Smooth muscle cell (in vitro differentiated cells): ENCODE results near the gene ME3. TPM values are rescaled to one million over a fixed set of nuclear protein-coding genes. Genes with fewer than 3 reads are reported as not detected.

Source experiments
- DNase-seq: peaks from one replicate; lab custom pipeline; 2025; ENCODE audit not compliant: unreplicated experiment; lab: John Stamatoyannopoulos, UW
- H2AFZ ChIP-seq: fragments of 200-600 bp; sonication (generic); 2 replicates; pipeline ENCODE4 v1.6.0; 2016; ENCODE audit warnings: antibody characterized with exemption, low read depth, mild to moderate bottlenecking
- H3F3A ChIP-seq: fragments of 200-600 bp; sonication (generic); 2 replicates; pipeline ENCODE4 v1.6.0; 2017; ENCODE audit warnings: antibody characterized with exemption, low read depth
- H3K27ac ChIP-seq: fragments of 200-600 bp; sonication (generic); 2 replicates; pipeline ENCODE4 v1.5.1; 2016; ENCODE audit warnings: low read depth, mild to moderate bottlenecking
- H3K27me3 ChIP-seq: fragments of 200-600 bp; sonication (generic); 2 replicates; pipeline ENCODE4 v1.6.1; 2016; ENCODE audit warnings: low read depth, mild to moderate bottlenecking
- H3K36me3 ChIP-seq: fragments of 200-600 bp; sonication (generic); 2 replicates; pipeline ENCODE4 v1.5.1; 2016; ENCODE audit warnings: low read depth
- H3K4me1 ChIP-seq: fragments of 200-600 bp; sonication (generic); 2 replicates; pipeline ENCODE4 v1.5.1; 2016; ENCODE audit warnings: low read depth
- H3K4me2 ChIP-seq: fragments of 200-600 bp; sonication (generic); 2 replicates; pipeline ENCODE4 v1.6.0; 2016; ENCODE audit warnings: mild to moderate bottlenecking
- H3K4me3 ChIP-seq: fragments of 200-600 bp; sonication (generic); 2 replicates; pipeline ENCODE4 v1.5.1; 2016; ENCODE audit warnings: mild to moderate bottlenecking
- H3K79me2 ChIP-seq: fragments of 200-600 bp; sonication (generic); 2 replicates; pipeline ENCODE4 v1.6.0; 2016; ENCODE audit warnings: low read depth, mild to moderate bottlenecking
- H3K9ac ChIP-seq: fragments of 200-600 bp; sonication (generic); 2 replicates; pipeline ENCODE4 v1.6.0; 2016; ENCODE audit warnings: low read depth
- H3K9me3 ChIP-seq: fragments of 200-600 bp; sonication (generic); replicated peaks from 2 replicates; pipeline ENCODE4 v1.5.1; 2016; ENCODE audit warnings: low read depth
- H4K20me1 ChIP-seq: fragments of 200-600 bp; sonication (generic); 2 replicates; pipeline ENCODE4 v1.6.0; 2016; ENCODE audit warnings: low read depth
- WGBS: methylation state at CpG from one replicate; pipeline ENCODE4 v1.1.7; 2016; ENCODE audit warnings: low lambda C conversion rate; 5-methylcytosine and 5-hydroxymethylcytosine counted together
- polyA plus RNA-seq: library from polyadenylated mRNA; unstranded; fragments of >200 nt; fragmentation: Nextera tagmentation; extraction: Ambion mirVana; gene quantifications from 2 replicates; pipeline ENCODE4 v1.2.1, GENCODE V29; 2016
- total RNA-seq: library from RNA; depleted of rRNA; stranded (reverse); fragments of >200 nt; gene quantifications from 2 replicates; pipeline ENCODE4 v1.2.3, GENCODE V29; 2014
- TF ChIP-seq, protein P1 (sequence below): fragments of 200-600 bp; sonication (generic); IDR thresholded peaks from 2 replicates; pipeline ENCODE4 v1.5.1; 2017; ENCODE audit warnings: borderline replicate concordance, mild to moderate bottlenecking, antibody characterized with exemption; ENCODE audit not compliant: insufficient read depth, poor library complexity, severe bottlenecking

The ME3 gene
- total and polyA plus RNA-seq, 2 experiments from 2014 or later = 4.2 to 8.4 TPM

DNA sequence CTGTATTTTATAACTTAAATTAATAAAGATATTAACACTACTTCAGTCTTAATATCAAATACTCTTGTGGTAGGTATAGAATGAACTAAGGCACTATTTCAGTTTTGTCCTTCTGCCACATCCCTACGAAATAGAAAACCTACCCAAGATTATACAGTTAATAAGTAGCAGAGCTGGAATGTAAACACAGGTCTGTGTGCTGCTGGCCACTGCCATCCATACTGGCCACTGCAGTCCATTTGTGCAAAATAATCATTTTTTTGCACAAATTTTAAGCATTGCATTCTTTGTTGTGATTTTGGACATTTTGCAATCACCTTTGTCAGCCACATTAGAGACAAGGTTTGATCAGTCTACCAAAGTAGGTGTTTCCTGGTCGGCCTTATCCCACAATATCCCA lies 91.9 kb downstream of the ME3 start:
- WGBS = 78% methylated on average over 2 of the region's 2 CpGs
- H3K4me1 ChIP-seq = peaks cover 33% of the 10 kb centered on the region
- no peaks in the 10 kb centered on the region for H3F3A ChIP-seq
- no peaks in the 10 kb centered on the region for H3K9me3 ChIP-seq
- H3K9ac ChIP-seq = no peak overlapping the region
- H3K27ac ChIP-seq = no peak overlapping the region
- H2AFZ ChIP-seq = no peak overlapping the region
- H4K20me1 ChIP-seq = no peaks in the 10 kb centered on the region
- H3K4me2 ChIP-seq = no peak overlapping the region
- no peaks in the 10 kb centered on the region for H3K79me2 ChIP-seq
- no peaks in the 10 kb centered on the region for H3K36me3 ChIP-seq
- no peaks in the 10 kb centered on the region for H3K27me3 ChIP-seq
- H3K4me3 ChIP-seq = no peak overlapping the region
- TF ChIP-seq, protein P1, sequence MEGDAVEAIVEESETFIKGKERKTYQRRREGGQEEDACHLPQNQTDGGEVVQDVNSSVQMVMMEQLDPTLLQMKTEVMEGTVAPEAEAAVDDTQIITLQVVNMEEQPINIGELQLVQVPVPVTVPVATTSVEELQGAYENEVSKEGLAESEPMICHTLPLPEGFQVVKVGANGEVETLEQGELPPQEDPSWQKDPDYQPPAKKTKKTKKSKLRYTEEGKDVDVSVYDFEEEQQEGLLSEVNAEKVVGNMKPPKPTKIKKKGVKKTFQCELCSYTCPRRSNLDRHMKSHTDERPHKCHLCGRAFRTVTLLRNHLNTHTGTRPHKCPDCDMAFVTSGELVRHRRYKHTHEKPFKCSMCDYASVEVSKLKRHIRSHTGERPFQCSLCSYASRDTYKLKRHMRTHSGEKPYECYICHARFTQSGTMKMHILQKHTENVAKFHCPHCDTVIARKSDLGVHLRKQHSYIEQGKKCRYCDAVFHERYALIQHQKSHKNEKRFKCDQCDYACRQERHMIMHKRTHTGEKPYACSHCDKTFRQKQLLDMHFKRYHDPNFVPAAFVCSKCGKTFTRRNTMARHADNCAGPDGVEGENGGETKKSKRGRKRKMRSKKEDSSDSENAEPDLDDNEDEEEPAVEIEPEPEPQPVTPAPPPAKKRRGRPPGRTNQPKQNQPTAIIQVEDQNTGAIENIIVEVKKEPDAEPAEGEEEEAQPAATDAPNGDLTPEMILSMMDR = no peak
- DNase-seq = no peak

DNA sequence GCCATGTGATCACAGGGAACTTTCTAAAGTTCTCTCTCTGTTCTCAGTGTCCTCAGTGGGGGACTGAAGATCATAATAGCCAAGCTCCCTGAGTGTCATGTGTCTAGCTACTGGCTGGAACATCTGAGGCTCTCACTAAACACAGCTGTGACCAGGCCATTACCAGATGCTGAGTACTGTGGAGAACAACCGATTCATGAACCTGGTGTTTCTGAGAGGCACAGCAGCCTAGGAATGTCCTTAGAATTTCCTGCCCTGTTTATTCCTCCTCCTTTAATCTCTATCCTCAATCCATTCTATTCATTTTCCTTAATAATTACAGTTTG lies 93.0 kb downstream of the ME3 start:
- no peaks in the 10 kb centered on the region for H3K27me3 ChIP-seq
- peaks cover 33% of the 10 kb centered on the region for H3K4me1 ChIP-seq
- no peak overlapping the region for H3K27ac ChIP-seq
- no peak overlapping the region for H3K4me3 ChIP-seq
- no peak for DNase-seq
- no peaks in the 10 kb centered on the region for H3K36me3 ChIP-seq
- H3F3A ChIP-seq = no peaks in the 10 kb centered on the region
- WGBS = 96% methylated on average over 1 of the region's 1 CpG
- H3K79me2 ChIP-seq = no peaks in the 10 kb centered on the region
- H4K20me1 ChIP-seq = no peaks in the 10 kb centered on the region
- H3K9ac ChIP-seq = no peak overlapping the region
- H2AFZ ChIP-seq = no peak overlapping the region
- H3K4me2 ChIP-seq = no peak overlapping the region
- TF ChIP-seq, protein P1 = no peak
- no peaks in the 10 kb centered on the region for H3K9me3 ChIP-seq

DNA sequence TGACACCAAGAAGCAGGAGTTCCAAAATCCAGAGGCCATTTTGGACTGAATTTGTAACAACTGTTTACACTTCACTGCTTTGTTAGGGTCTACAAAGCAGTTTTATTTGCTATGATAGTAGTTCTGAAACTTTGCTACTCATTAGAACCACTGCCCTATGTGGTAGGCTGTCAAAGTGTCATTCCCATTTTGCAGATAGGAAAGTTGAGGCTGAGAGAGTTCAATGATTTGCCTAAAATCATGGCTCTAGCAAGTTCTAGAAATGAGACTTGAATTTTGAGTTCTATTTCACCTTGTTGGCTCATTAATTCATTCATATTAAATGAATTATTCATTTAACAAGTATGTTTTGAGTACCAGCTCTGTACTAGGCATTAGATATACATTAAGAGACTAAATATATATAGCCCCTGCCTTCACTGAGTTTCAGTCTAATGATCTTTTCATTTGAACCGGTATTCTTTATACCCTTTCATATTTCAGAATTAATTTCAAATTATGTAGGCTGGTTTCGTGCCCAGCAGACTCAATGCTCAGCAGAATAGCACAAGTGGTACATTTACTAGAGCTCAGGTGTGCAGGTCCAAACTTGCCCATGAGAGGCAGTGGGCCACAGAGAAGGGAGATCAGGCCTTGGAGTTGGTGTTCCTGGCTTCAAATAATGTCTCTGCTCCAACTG lies 93.5 kb downstream of the ME3 start:
- Histone ChIP-seq H3K79me2 (no peaks in the 10 kb centered on the region), H3F3A (no peaks in the 10 kb centered on the region), H3K27me3 (no peaks in the 10 kb centered on the region), H4K20me1 (no peaks in the 10 kb centered on the region), H2AFZ (no peak overlapping the region), H3K36me3 (no peaks in the 10 kb centered on the region), H3K4me3 (no peak overlapping the region), H3K27ac (no peak overlapping the region), H3K9me3 (no peaks in the 10 kb centered on the region), H3K4me2 (no peak overlapping the region), H3K4me1 (peaks cover 33% of the 10 kb centered on the region), H3K9ac (no peak overlapping the region)
- WGBS = 96% methylated on average over 2 of the region's 2 CpGs
- TF ChIP-seq, protein P1 = no peak
- DNase-seq = no peak
